Activated CD8-positive, alpha-beta memory T cell treated with anti-CD3 and anti-CD28 coated beads, Interleukin-2, amount 50 U/mL, for 1 hour (primary cell): ENCODE results near the gene UBE4B.
A peak's percentile ranks its signal among the peaks of the same experiment; 100 is the strongest.
"Not testable (repeated sequence)": the region's sequence is repeated elsewhere in the genome, so short reads cannot be mapped to it uniquely, and the experiment has no call there.

Experiments
- DNase-seq: peaks from one replicate; pipeline ENCODE4 v3.0.0-alpha.2; 2020; ENCODE audit errors: extremely low read depth

UBE4B gene

DNA sequence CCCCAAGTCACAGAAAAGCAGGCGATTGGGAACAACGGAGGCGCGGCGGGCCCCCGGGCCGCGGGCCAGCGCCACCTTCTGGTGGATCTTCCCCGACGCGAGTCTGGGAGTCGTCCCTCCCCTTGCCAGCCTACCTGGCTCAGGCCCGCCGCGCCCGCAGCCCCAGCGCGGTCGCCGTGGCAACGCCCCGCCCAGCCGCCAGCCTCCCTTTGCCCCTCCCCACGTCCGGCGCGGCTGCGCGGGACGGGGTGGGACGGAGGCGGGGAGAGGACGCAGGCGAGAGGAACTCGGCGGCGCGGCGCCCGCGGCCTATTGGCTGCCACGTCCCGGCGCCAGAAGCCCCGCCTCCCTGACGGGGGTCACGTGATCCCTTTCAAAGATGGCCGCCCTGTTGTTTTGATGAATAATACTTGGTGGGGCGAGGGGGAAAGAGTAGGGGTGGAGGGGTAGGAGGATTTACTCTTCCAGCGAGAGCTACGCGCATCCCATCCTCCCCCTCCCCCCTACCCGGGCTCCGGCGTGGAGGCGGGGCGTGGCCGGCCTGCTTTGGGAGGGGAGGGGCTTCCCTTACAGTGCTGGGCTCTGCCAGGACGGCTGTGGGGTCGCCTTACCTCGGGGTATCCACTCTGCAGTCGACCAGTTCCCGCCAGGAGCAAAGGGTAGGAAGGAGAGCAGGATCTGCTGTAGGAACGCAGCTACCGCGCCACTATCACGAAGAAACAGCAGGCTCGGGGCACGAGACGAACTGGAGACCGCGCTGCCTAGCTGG is at the start of gene UBE4B:
Gene UBE4B, plus strand, starts transcription at position 369 of the 769 bp plus-strand sequence. CDS start 713 bp downstream, outside the sequence.
- peak; percentile 85 for DNase-seq

DNA sequence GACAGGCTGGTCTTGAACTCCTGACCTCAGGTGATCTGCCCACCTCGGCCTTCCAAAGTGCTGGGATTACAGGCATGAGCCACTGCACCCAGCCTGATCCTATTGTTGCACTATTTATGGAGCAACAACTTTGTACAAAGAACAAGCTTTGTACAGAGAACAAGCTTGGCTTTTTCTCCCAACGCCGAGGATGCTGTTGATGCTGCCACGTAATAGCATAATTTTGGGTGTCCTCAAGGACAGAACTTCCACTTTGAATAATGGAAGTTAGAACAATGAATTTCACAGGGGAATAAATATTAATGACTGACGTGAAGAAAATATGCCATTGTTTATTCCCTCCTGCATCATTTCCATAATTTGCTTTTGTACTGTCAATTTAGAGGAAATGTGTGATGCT is 48.5 kb upstream of the UBE4B start:
- DNase-seq = no peak

GRCh38 chr1:9985001-9985400 is 47.8 kb upstream of the UBE4B start:
- no peak for DNase-seq

DNA sequence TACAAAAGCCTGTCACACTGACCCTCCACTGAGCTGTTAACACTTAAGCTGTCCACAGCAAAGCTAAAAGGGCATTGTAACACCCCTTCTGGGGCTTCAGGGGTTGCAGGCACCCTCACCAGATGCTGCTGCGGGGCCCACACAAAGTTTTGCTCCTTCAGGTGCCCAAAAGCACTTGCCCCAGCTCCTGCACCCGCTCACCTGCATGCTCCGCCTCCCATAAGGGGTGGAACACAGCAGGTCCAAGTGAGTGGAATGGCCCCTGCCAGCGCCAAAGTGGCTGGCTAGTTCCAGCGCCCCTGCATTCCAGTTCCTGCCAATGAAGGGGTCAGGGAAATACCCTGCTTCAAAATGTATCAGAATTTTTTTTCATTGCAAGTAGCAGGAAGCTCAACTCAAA is 43.0 kb upstream of the UBE4B start:
- DNase-seq = no peak

GRCh38 chr1:9990944-9991343 is 41.8 kb upstream of the UBE4B start:
- no peak for DNase-seq

GRCh38 chr1:9992910-9993309 is 39.8 kb upstream of the UBE4B start:
- DNase-seq = no peak

- DNase-seq = no peak
Observed at GRCh38 chr1:9993561-9994075, 39.1 kb upstream of the UBE4B start.

DNA sequence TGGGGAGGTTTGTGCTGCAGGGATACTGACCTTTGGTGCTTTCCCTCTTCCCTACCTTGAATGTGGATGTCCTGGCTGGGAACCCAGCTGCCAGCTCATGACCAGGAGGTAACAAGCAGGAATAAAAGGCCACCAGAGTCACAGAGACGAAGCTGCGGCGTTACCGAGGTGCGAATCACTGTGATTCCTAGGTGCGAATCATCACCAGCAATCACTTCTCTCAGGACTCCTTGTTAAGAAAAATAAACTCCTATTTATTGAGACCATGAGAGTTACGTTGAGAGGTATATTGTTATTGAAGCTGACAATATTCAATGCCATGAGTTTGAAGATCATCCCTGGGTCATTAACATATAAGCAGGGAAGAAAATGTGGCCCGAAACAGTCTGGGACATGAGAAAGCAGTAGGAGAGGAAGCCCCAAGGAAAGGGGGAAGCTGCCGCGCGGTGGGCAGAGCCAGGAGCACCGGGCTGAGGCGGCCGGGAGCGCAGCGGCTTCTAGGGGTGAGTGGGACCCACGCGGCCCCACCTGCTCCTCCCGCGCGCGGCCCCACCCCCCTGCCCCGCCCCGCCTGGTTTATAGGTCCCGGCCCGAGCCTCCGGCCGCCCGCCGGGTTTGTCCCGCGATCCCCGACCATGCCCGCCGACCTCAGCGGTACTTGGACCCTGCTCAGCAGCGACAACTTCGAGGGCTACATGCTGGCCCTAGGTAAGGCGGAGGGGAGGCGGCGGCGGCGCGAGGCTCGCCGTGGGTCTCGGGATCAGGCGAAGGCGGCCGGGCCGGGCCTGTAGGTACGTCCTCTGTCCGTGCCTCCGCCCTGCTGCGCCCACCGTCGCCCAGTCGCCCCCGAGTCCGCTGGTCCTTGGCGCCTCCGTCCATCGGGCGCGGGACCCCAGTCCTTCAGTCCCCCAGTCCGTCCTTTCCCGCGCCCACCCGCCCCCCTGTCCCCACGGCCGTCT is 35.9 kb upstream of the UBE4B start, which contains the start of gene RBP7:
Gene RBP7, plus strand, starts transcription at position 605 of the 959 bp plus-strand sequence. Its CDS starts 31 bp downstream, at position 636.
- no peak for DNase-seq

- DNase-seq = no peak
Observed at GRCh38 chr1:10001016-10001665, 31.6 kb upstream of the UBE4B start.

GRCh38 chr1:10005248-10005647 is 27.5 kb upstream of the UBE4B start:
- not testable (repeated sequence) for DNase-seq

GRCh38 chr1:10007169-10007568 is 25.6 kb upstream of the UBE4B start:
- DNase-seq = no peak

DNA sequence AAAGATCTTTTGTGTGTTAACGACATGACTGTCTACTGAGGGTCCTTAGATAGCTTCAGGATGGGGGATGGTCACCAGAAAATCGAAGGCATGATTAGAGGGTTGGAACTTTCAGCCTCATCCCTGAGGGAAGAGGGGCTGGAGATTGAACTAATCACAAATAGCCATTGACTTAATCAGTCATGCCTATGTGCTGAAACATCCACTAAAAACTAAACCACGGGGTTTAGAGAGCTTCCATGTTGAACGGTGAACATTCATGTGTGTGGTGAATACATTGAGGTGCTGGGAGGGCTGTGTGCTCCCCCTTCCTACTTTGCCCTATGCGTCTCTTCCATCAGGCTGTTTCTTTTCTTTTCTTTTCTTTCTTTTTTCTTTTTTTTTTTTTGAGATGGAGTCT is 18.7 kb upstream of the UBE4B start:
- no peak for DNase-seq

GRCh38 chr1:10019561-10019960 is 13.2 kb upstream of the UBE4B start:
- DNase-seq = no peak

DNA sequence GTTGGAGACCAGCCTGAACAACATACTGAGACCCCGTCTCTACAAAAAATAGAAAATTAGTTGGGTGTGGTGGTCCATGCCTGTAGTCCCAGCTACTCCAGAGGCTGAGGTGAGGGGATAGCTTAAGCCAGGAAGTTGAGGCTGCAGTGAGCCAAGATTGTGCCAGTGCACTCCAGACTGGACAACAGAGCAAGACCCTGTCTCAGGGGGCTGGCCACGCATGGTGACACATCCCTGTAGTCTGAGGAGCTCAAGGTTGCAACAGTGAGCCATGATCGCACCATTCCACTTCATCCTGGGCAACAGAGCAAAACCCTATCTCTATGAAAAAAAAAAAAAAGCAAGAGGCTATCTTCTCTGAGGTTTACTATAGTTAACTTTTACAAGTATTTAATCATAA is 12.7 kb upstream of the UBE4B start:
- DNase-seq = no peak

GRCh38 chr1:10020678-10021077 is 12.1 kb upstream of the UBE4B start:
- not testable (repeated sequence) for DNase-seq

DNA sequence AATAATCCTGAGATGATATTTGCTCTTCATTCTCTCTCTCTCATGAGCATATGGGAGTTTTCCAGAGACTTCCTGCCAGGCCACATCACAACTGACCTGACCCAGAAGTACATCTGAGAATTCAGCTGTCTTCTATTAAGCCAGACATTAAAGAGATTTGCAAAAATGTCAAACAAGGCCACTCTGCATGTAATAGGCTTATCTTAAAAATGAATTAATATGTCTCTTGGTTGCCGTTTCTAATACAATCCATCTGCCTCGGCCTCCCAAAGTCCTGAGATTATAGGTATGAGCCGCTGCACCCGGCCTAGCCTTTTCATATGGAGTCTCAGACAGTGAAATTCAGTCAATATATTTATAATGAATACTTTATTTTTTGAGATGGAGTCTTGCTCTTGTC is 10.8 kb upstream of the UBE4B start:
- not testable (repeated sequence) for DNase-seq

- no peak for DNase-seq
Observed at GRCh38 chr1:10022656-10023055, 10.1 kb upstream of the UBE4B start.

DNA sequence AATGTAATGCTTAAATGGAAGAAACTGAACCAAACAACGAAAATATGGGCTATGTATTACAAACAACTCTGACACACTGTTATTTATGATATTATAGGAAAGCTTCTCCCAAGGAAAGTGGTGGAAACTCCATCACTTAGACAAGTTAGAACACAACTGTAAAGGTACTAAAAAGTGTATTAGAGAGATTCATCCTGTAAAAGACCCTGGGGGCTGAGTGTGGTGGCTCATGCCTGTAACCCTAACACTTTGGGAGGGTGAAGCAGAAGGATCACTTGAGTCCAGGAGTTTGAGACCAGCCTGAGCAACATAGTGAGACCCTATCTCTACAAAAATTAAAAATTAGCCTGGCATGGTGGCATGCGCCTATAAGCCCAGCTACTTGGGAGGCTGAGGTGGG is 7.4 kb upstream of the UBE4B start:
- no peak for DNase-seq

DNA sequence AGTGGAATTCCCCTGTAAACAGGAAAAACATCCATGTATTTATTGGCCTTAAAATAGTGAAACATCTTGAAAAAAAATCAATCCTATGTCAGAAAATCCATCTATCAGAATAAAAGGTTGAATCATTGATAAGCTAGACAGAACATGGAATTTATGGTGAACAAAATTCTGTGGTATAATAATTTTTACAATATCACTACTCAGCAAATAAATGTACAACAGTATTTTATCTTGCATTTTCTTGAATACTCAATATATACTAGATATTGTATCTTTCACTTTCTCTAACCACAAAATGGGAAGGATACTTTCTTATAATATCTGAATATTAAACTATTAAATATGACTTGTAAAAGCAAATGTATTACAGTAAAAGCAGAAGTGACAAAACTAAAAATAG is 5.7 kb upstream of the UBE4B start:
- no peak for DNase-seq

- DNase-seq = not testable (repeated sequence)
Observed at GRCh38 chr1:10028956-10029500, 3.7 kb upstream of the UBE4B start.

- no peak for DNase-seq
Observed at GRCh38 chr1:10031461-10031860, 1.3 kb upstream of the UBE4B start.
